B cell (primary cell): ENCODE results near the gene MAGIX. TPM values are rescaled to one million over a fixed set of nuclear protein-coding genes. Genes with fewer than 3 reads are reported as not detected.

Experiments used
- ATAC-seq: fragments of 200-7000 bp; cut with Tn5 transposase; one replicate; pipeline ENCODE4 v1.10.0; 2021; ENCODE audit warnings: low read depth, mild to moderate bottlenecking, moderate number of reproducible peaks, moderate library complexity
- CTCF ChIA-PET: fragments of 350-600 bp; sonication (Branson Sonifier 250); formaldehyde crosslinking; loops from one replicate; lab custom pipeline; 2021; ENCODE audit warnings: antibody characterized with exemption, inconsistent platforms; lab: Charles Lee
- POLR2A ChIA-PET: fragments of 350-600 bp; sonication (Branson Sonifier 250); formaldehyde crosslinking; loops from one replicate; lab custom pipeline; 2021; ENCODE audit warnings: antibody characterized with exemption; lab: Charles Lee
- DNase-seq: peaks from one replicate; pipeline ENCODE4 v3.0.0; 2013
- H2AFZ ChIP-seq: 2 replicates; pipeline ENCODE4 v1.6.1; 2012; ENCODE audit warnings: mild to moderate bottlenecking, low read depth, low read length; ENCODE audit not compliant: insufficient read depth, poor library complexity, severe bottlenecking
- H3K27ac ChIP-seq, 2 donors: 1 replicate in 1 of 2; 2 replicates in 1 of 2; pipeline ENCODE4 v1.5.1; 2012 to 2013; ENCODE audit warnings: low read length in 2 of 2, mild to moderate bottlenecking in 2 of 2, moderate library complexity in 1 of 2
- H3K27me3 ChIP-seq, 4 experiments: fragments of 200-600 bp in 1 of 4; sonication (generic) in 1 of 4; replicated peaks in 1 of 4; 1 replicate in 2 of 4; 2 replicates in 2 of 4; pipeline versions ENCODE4 v1.6.1 to v1.7.0; 2013 to 2016; ENCODE audit warnings: low read length in 3 of 4, mild to moderate bottlenecking in 2 of 4, mixed read lengths in 1 of 4, moderate library complexity in 1 of 4; ENCODE audit not compliant: insufficient read depth in 4 of 4, control insufficient read depth in 3 of 4; ENCODE audit errors: control extremely low read depth in 1 of 4
- H3K36me3 ChIP-seq, 2 experiments: replicated peaks in 1 of 2; 1 replicate in 1 of 2; 2 replicates in 1 of 2; pipeline versions ENCODE4 v1.6.1 to v1.7.1; 2013; ENCODE audit warnings: low read length in 1 of 2; ENCODE audit not compliant: insufficient read depth in 2 of 2, control insufficient read depth in 1 of 2; ENCODE audit errors: control extremely low read depth in 1 of 2, extremely low read depth in 1 of 2
- H3K4me1 ChIP-seq, 2 donors: fragments of 200-600 bp in 1 of 2; sonication (generic) in 1 of 2; 1 replicate in 1 of 2; 2 replicates in 1 of 2; pipeline versions ENCODE4 v1.5.1 to v1.6.1; 2013 to 2017; ENCODE audit warnings: low read length in 2 of 2; ENCODE audit not compliant: control insufficient read depth in 2 of 2, insufficient read depth in 2 of 2
- H3K4me2 ChIP-seq: replicated peaks from 2 replicates; pipeline ENCODE3; 2012; ENCODE audit warnings: mild to moderate bottlenecking, low read depth, low read length; ENCODE audit not compliant: poor library complexity, severe bottlenecking
- H3K4me3 ChIP-seq, 5 experiments: fragments of 200-600 bp in 1 of 5; sonication (generic) in 1 of 5; 1 replicate in 3 of 5; 2 replicates in 2 of 5; pipeline versions ENCODE4 v1.5.1 to v1.7.0; 2011 to 2016; ENCODE audit warnings: low read length in 4 of 5, mild to moderate bottlenecking in 4 of 5, low read depth in 2 of 5, control low read depth in 1 of 5, moderate library complexity in 1 of 5; ENCODE audit not compliant: insufficient read depth in 1 of 5; ENCODE audit errors: control extremely low read depth in 1 of 5, extremely low read depth in 1 of 5
- H3K79me2 ChIP-seq: fragments of 200-600 bp; sonication (generic); one replicate; pipeline ENCODE4 v1.6.0; 2016; ENCODE audit warnings: low read length; ENCODE audit not compliant: control insufficient read depth, insufficient read depth
- H3K9ac ChIP-seq: fragments of 200-600 bp; sonication (generic); 2 replicates; pipeline ENCODE4 v1.6.1; 2017; ENCODE audit warnings: mild to moderate bottlenecking, low read length, moderate library complexity
- H3K9me3 ChIP-seq, 3 donors: one replicate each; pipeline versions ENCODE4 v1.6.1 to v1.7.1; 2013; ENCODE audit warnings: low read length in 2 of 3; ENCODE audit not compliant: control insufficient read depth in 2 of 3, insufficient read depth in 1 of 3; ENCODE audit errors: control extremely low read depth in 1 of 3
- H4K20me1 ChIP-seq: 2 replicates; pipeline ENCODE4 v1.6.0; 2012; ENCODE audit warnings: mild to moderate bottlenecking, low read length; ENCODE audit not compliant: insufficient read depth, control insufficient read depth, poor library complexity, severe bottlenecking
- H3K27ac Mint-ChIP-seq: one replicate; pipeline ENCODE4 v1.8.0; 2021; ENCODE audit warnings: mixed read lengths
- H3K27me3 Mint-ChIP-seq: one replicate; pipeline ENCODE4 v1.8.0; 2021; ENCODE audit warnings: mixed read lengths
- H3K4me1 Mint-ChIP-seq: one replicate; pipeline ENCODE4 v1.8.0; 2021; ENCODE audit warnings: mixed read lengths
- H3K4me3 Mint-ChIP-seq: one replicate; pipeline ENCODE4 v1.8.0; 2021; ENCODE audit warnings: mixed read lengths
- H3K9me3 Mint-ChIP-seq: one replicate; pipeline ENCODE4 v1.8.0; 2022; ENCODE audit warnings: mixed read lengths; ENCODE audit not compliant: insufficient read depth
- EZH2 ChIP-seq: IDR thresholded peaks from 2 replicates; pipeline ENCODE4 v1.6.1; 2012; ENCODE audit warnings: borderline replicate concordance, low read depth, mild to moderate bottlenecking, moderate library complexity, low read length; ENCODE audit not compliant: insufficient read depth, poor library complexity, severe bottlenecking
- WGBS: methylation state at CpG from one replicate; pipeline ENCODE4 v1.1.5; 2013; ENCODE audit warnings: missing lambda C conversion rate; ENCODE audit not compliant: insufficient coverage; 5-methylcytosine and 5-hydroxymethylcytosine counted together
- intact Hi-C: fragments of 100-400 bp; cut with micrococcal nuclease; formaldehyde crosslinking; loops from one replicate; pipeline ENCODE4 v1.10.0; 2022
- polyA plus RNA-seq: library from polyadenylated mRNA; depleted of rRNA; stranded (reverse); fragments of >200 nt; gene quantifications from 2 replicates; pipeline ENCODE4 v1.2.3, GENCODE V29; 2012
- total RNA-seq, 2 donors: library from RNA; stranded (reverse); fragments of 120-200 nt in 1 of 2; gene quantifications; 1 replicate in 1 of 2; 2 replicates in 1 of 2; pipeline versions ENCODE4 v1.2.3 to v1.2.4, GENCODE V29; 2013 to 2022
- TF ChIP-seq, protein P1 (sequence below): fragments of 200-600 bp; IDR thresholded peaks from one replicate; pipeline ENCODE4 v1.8.0; 2022; ENCODE audit warnings: antibody characterized with exemption, mild to moderate bottlenecking

Gene MAGIX
- total and polyA plus RNA-seq, 2 donors (not counting 1 experiment from before 2014, with no cell fraction given) = 1.2 to 2.4 TPM

- Histone ChIP-seq H3K36me3 (no peaks in the 10 kb centered on the region), H3K27ac (no peak overlapping the region), H3K79me2 (no peaks in the 10 kb centered on the region), H3K4me1 (no peaks in the 10 kb centered on the region), H4K20me1 (no peaks in the 10 kb centered on the region), H3K4me3 (no peak overlapping the region), H3K4me2 (no peak overlapping the region), H3K9ac (no peak overlapping the region), H2AFZ (no peak overlapping the region), H3K27me3 (no peaks in the 10 kb centered on the region), H3K9me3 (no peaks in the 10 kb centered on the region)
- ATAC-seq (no peak), DNase-seq (no peak)
- Mint-ChIP-seq H3K4me3 (no peak overlapping the region), H3K27ac (no peak overlapping the region), H3K4me1 (no peaks in the 10 kb centered on the region), H3K27me3 (no peaks in the 10 kb centered on the region), H3K9me3 (no peaks in the 10 kb centered on the region)
- 80% methylated on average over 1 of the region's 1 CpG for WGBS
- ChIA-PET CTCF (no interaction called here), POLR2A (no interaction called here)
- intact Hi-C loops = no loop called here
- TF ChIP-seq EZH2 = no peak
- TF ChIP-seq, protein P1, sequence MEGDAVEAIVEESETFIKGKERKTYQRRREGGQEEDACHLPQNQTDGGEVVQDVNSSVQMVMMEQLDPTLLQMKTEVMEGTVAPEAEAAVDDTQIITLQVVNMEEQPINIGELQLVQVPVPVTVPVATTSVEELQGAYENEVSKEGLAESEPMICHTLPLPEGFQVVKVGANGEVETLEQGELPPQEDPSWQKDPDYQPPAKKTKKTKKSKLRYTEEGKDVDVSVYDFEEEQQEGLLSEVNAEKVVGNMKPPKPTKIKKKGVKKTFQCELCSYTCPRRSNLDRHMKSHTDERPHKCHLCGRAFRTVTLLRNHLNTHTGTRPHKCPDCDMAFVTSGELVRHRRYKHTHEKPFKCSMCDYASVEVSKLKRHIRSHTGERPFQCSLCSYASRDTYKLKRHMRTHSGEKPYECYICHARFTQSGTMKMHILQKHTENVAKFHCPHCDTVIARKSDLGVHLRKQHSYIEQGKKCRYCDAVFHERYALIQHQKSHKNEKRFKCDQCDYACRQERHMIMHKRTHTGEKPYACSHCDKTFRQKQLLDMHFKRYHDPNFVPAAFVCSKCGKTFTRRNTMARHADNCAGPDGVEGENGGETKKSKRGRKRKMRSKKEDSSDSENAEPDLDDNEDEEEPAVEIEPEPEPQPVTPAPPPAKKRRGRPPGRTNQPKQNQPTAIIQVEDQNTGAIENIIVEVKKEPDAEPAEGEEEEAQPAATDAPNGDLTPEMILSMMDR = no peak
These were observed 50.3 kb downstream of the MAGIX start for GRCh38 chrX:49212861-49213260.

GRCh38 chrX:49214416-49214815 is 51.9 kb downstream of the MAGIX start:
- H3K27me3 ChIP-seq = no peaks in the 10 kb centered on the region
- no peak overlapping the region for H2AFZ ChIP-seq
- no peaks in the 10 kb centered on the region for H3K36me3 ChIP-seq
- DNase-seq = no peak
- CTCF ChIA-PET = no interaction called here
- no peak overlapping the region for H3K27ac Mint-ChIP-seq
- H3K9me3 ChIP-seq = no peaks in the 10 kb centered on the region
- no peaks in the 10 kb centered on the region for H3K4me1 Mint-ChIP-seq
- no peak overlapping the region for H3K4me3 Mint-ChIP-seq
- no peak overlapping the region for H3K4me3 ChIP-seq
- POLR2A ChIA-PET = no interaction called here
- H3K9ac ChIP-seq = no peak overlapping the region
- intact Hi-C loops = no loop called here
- no peak overlapping the region for H3K27ac ChIP-seq
- no peak overlapping the region for H3K4me2 ChIP-seq
- no peaks in the 10 kb centered on the region for H3K4me1 ChIP-seq
- no peaks in the 10 kb centered on the region for H3K9me3 Mint-ChIP-seq
- no peaks in the 10 kb centered on the region for H3K27me3 Mint-ChIP-seq
- no peaks in the 10 kb centered on the region for H3K79me2 ChIP-seq
- WGBS = no CpG with 5 or more reads among the region's 2 CpGs
- no peaks in the 10 kb centered on the region for H4K20me1 ChIP-seq
- ATAC-seq = no peak
- TF ChIP-seq EZH2 = no peak
- TF ChIP-seq, protein P1 = no peak
